ELR (cell line): ENCODE measurements around the gene CFAP70.

Source experiments
- DNase-seq: peaks from one replicate; pipeline ENCODE4 v3.0.0-alpha.2; 2015; ENCODE audit warnings: low read depth

Gene CFAP70

DNA sequence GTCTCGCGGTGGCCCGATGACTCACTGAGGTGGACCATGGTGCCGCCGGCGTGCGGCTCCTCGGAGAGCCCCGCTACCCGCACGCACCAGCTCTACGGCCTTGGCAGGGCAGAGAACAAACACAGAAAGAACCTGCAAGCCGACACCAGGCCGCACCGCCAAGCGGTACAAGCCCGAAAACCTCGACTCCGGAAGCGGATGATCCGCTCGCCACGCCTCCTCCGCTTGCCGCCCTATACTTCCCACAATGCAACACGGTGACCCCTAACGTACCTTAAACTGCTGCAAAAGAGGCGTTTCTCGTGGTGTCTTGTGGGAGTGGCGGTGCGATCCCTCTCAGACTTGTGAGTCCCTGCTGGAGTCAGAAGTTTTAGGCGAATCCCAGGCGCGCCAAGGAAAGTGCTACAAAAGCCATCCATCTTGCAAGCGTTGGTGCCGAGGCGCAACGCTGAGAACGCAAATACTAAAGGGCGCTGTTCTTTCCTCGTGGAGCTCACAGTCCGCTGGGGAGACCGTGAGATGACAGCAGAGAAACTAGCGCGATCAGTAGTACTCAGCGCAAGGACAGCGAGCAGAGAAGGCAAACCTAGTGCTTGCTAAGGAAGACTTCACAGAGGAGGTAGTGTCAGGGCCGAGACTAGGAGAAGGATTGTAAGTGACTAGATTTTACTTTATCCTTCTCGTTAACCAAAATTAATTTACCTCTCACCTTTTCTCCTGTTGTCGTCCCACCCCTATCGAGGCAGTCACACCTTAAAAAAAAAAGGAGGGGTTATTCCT lies 106.0 kb downstream of the CFAP70 start, which contains the start of gene MRPS16:
Gene MRPS16, minus strand, starts transcription at position 200 of the 780 bp plus-strand sequence. Its CDS starts 162 bp downstream, at position 38.
- DNase-seq = peak; percentile 99

DNA sequence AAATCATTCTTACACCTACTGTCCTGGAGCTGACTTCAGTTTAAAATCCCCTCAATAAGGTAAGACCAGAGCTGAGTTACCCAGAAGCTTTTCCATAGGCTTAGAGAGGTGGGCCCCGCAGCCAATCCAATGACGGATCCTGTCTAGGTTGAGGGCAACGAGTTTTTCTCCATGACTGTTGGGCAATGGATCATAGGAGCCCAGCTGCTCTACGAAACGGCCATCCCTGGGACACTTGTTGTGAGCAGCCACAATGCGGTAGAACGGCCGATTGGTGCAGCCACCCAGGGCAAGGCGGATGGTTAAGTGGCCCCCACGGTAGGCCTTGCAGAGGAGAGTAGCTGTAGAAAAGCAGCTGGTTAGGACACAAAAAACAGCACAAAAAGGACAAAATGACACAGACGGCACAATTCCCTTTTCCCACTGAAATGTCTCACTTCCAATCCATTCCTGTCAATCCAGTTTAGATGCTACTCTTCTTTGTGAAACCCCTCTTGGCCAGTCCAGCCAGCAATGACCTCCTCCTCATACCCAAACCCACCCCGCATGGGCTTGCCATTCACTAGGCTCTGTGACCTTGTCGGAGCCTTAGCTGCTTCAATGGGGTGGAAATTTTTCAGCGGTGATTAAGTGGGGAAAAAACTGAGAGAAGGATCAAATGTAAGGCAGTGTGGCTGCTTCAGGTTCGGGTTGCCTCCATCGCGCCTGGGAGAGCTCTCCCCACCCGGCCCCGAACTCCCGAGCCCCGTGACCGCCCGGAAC lies 106.8 kb downstream of the CFAP70 start:
- DNase-seq = peak; percentile 34

DNA sequence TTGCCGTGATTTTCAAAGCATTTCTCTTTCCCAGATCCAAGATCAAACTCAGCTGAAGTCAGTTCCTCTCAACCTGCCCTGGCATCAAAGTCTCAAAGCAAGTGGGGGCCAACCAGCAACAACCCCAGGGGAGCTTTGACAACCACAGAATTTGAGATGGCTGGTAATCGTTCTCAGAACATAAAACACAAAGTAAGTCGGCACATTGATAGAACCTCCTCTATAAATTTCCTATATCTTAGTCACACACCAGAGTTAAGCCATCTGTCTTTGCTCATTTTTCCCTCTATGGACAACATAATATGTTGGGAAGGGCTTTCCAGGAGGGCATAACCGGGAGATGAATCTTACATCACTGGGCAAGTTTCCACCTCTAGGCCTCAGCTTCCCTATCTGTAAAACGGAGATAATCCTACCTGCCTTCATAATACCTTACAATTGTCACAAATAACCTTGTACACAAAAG lies 110.4 kb downstream of the CFAP70 start:
- DNase-seq = peak; percentile 49

DNA sequence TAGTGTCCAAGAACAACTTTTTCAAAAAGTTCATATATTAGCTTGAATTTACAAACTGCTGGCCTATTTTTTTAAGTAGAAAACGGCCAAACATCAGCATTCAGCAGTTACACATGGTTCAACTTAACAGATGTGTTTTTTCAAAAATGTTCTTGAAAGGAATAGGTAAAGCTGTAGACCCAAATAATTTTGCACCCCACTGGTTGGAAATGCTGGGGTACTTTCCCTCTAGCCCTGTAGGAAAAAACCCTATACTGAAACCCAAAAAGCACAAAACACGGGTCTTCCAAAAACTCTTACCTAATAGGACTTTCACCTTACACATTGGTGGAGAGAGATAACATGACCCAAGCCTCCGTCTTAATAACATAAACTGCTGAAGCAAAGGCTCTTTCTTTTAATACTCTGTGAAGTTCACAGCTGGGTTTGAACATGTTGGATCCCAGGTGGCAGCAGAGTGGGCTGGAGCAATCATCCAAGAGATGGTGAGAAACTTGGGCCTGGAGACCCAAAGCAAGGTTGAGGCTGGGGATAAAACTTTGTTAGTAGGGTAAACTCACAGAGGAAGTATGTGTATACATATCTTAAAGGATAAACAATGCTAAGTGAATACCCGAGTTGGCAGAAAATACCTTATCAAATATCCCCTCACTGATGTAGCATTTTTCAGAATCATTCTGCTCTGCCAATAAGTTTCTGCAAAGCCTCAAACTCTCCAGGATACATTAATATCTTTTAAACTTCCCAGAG lies 111.0 kb downstream of the CFAP70 start:
- DNase-seq = peak; percentile 44

DNA sequence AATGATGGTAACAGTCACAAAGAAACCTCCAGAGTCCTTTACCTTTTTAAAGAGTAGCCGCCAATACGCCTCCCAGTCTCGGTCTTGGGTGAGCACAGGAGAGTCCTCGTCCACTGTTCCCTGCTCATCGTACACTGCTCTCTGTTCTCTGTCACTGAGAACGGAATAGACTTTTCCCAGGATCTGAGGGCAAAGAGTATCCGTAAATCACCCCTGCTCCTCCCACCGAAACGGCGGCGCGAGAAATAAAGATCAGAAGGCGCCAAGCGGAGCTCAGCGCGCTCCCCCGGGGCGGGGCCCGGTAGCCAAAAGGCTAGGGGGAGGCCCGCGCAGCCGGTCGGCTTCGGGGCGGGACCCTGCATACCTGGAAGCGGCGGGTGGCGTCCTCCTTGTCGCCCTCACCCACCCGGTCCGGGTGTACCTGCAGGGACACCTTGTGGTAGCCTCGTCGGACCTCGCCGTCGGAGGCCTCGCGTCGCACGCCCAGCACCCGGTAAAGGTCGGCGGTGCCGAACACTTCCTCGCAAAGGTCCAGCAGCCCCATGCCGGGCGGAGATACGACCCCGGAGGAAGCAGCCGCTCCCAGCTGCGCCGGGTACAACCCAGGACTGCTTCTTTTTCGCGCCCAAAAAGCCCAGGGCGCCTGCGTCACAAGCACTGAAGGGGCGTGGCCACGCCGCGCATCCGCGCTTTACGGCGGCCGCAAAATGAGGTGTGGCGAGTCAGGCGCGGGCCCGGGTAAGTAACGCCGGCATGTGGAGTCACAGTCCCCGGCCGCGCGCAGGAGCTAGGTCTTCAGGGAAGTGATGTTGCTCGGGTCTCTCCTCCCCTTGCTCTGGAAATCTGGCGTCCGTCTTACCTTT lies 111.8 kb downstream of the CFAP70 start, which contains the start of gene DNAJC9:
Gene DNAJC9, minus strand, starts transcription at position 610 of the 863 bp plus-strand sequence. Its CDS starts 66 bp downstream, at position 544.
- peak; percentile 96 for DNase-seq

DNA sequence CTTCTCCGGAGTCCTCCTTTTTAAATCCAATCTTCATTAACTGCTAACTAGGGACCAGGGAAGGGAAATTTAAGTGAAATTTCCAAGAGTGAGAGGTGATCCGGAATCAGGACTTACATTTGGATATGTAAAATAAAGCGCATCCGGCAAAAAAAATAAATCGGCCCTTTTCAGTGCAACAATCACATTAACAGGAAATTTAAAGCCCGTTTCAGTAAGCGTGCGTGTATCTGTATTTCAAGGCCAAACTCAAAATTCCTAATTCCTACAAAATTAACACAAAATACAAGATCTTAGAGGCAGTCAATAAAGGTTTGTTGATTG lies 112.4 kb downstream of the CFAP70 start:
- no peak for DNase-seq

DNA sequence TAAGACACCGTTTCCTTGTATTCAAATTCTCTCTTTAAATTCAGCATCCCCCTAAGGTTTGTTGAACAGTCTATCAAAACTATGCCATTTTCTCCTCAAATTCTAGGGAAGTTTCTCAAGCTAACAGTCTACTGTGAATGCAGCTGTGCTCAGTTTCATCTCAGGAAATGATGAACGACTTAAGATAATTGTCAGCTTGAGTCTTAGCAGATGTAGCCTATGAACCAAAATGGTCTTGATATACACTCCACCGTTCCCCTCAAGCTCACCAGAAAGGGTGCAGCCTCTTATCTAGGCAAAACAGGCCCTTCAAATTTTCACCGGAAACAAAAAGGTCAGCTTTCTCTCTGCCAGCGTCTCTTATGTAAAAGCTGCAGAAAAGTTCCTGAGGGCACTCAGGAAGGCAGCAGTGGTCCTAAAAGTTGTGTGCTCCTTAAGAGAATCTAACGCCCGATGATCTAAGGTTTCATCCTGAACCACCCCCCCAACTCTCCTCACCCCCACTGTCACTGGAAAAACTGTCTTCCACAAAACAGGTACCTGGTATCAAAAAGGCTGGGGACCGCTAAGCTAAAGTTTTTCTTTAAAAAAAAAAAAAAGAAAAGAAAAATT lies 113.7 kb downstream of the CFAP70 start:
- DNase-seq = no peak

DNA sequence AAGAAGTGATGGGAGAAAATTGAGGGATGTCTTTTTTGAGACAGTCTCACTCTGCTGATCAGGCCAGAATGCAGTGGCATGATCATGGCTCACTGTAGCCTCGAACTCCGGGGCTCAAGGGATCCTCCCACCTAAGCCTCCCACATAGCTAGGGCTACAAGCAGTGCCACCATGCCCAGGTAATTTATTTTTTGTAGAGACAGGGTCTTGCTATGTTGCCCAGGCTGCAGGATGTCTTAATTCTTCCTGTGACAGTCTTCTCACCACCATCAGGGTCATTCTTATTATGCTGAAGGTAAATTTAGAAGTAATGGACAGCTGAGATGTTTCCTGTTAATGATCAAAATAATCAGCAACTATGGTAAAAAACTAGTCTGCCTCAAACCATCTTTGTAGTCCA lies 118.8 kb downstream of the CFAP70 start:
- no peak for DNase-seq

DNA sequence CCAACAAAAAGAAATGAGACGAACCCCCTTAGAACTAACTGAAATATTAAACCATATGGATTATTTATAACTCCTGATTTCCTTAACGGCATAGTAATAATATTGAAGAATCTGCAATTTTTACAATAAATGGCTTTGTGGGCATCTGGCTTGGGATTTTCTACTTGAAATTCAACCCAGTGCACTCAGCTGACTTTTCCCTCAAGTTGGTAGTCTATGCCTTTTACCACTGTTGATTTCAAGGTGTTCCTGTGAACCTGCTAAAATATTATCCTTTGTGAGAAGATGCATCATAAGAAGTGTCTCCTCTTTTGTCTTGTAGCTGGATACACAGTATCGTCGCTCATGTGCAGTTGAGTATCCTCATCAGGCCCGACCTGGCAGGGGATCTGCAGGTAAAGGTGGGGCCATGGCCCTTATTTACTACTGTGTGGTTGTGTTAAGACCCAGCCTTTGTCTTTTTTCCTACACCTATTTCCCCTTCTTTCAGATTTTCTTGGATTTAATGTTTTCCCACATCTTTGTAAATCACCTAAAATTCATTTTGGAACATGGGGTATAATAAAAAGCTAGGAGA lies 119.6 kb downstream of the CFAP70 start:
- DNase-seq = no peak

DNA sequence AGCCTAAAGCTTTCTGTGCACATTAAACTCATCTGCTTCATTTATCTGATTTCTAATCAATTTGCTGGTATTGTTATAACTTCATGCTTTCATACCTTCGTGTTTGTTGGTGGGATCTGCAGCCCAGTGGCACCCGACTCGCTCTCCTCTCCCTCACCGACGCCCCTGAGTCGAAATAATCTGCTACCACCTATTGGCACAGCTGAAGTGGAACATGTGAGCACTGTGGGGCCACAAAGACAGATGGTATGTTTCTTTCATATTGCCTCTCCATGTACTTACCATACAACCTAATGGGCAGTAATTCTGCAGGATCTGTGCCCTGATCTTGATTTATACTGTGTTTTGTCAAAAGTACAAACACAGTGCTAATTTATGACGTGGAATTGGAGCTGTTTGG lies 124.0 kb downstream of the CFAP70 start:
- no peak for DNase-seq

DNA sequence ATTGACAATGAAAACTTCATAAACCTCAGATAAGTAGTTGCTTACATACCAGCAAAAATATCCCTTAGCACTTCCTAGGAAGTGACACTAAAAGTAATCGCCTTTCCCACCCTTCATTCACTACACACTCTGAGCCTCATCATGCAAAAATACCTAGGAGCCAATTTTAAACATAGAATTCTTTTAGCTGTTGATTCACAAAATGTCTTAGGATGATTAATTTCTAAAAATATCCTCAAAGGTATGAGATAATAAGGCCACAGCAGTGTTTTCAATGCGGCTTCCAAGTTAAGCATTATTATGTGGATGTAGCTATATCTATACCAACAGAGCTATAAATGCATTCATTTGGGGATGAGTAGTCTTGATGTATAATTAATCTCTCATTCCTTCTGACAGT lies 124.8 kb downstream of the CFAP70 start:
- DNase-seq = no peak

DNA sequence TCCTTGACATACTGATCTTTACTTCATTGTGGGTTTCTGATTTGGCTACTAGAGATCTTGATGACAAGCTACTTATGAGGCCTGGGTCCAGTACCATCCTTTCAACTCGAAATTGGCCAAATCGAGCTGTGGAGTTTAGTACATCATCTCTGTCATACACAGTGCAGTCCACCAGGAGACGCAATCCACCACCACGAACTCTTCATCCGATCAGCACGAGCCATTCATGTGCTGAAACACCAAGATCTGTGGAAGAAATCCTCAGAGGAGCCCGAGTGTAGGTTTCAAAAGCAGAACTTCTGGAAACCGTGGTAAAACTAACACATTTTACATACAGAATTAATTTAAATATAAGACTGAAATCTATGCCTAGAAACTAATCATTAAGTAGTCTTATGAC lies 125.8 kb downstream of the CFAP70 start:
- DNase-seq = peak; percentile 22

DNA sequence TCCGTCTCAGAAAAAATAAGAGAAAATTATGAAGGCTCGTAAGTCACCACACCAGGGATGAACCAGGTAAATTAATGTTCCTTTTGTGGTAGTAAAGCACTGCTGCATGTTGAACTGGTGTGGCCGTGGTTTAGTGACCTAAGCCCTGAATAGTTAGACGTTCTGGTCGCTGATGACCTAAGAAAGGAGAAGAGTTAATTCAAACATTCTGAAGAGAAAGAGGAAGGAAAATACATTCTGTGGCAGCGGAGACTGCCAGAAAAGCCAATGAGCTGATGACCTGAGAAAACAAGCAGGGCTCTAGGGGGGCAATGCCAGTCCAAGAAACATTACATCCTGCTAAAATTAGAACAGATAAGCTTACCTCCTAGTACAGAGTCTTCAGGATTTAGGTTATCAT lies 129.1 kb downstream of the CFAP70 start:
- DNase-seq = no peak

DNA sequence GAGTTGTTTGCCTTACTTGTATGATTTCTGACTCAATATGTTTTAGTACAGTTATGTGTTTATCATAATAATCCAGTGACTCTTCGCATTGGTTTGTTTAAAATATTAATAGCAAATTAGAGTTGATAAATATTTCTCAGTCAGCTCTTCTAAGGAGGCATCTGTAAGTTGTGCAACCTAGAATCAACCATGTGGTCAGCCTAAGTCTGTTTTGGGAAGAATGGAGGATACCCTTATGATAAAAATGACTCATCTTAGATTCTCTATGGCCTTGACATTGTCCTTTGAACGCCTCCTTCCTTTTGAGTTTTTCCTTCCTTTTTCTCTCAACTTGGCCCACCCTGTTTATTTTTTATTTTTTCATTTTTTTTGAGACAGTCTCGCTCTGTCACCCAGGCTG lies 130.4 kb downstream of the CFAP70 start:
- no peak for DNase-seq

DNA sequence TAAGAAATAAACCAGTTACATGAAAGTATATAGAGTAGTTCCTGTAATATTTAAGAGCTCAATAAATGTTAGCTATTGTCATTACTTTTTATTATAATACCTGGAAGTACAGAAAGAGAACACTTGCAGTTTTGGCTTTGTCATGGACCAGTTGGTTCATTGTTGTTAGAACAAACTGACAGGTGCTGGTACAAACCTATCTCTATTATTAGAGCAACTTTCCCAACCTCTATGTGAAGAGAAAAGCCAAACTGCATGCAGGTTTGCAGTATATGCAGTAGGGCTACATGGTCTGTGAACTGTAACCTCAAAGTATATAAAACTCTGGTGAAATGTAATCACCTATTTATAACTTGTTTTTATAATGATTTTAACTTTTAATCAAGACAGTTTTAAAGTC lies 132.0 kb downstream of the CFAP70 start:
- no peak for DNase-seq

DNA sequence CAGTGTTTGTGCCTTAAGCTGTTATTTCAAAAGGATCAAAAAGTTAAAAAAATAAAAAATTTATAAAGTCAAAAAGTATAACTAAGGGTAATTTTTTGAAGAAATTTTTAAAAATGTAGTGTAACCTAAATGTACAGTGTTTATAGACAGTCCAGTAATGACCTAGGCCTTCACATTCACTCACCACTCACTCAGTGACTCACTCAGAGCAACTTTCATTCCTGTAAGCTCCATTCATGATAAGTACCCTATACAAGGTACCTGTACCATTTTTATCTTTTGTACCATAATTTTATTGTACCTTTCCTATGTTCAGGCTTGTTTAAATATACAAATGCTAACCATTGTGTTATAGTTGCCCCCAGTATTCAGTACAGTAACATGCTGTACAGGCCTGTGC lies 133.1 kb downstream of the CFAP70 start:
- peak; percentile 71 for DNase-seq

DNA sequence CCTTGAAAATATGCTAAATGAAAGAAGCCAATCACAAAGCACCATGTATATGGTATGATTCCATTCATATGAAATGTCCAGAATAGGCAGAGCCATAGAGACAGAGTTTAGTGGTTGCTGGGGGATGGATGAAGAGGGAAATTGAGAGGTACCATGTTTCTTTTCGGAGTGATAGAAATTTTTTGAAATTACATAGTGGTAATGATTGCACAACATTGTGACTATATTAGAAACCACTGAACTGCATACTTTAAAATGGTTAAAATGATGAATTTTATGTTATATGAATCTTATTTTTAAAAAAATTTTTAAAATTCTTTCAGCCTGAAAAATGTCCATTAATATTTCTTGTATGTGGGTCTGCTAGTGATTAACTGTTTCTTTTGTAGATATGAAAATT lies 137.7 kb downstream of the CFAP70 start:
- no peak for DNase-seq

DNA sequence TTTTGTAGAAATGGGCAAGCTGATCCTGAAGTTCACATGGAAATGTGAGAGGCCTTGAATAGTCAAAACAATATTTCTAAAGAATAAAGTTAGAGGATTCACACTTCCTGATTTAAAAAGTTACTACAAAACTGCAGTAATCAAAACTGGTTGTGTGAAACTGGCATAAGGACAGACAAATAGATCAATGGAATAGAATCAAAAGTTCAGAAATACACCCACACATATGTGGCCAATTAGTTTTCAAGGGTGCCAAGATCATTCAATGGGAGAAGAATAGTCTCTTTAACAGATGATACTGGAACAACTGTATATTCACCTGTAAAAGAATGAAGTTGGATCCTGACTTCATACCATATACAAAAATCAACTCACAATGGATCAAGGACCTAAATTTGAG lies 139.3 kb downstream of the CFAP70 start:
- DNase-seq = no peak

DNA sequence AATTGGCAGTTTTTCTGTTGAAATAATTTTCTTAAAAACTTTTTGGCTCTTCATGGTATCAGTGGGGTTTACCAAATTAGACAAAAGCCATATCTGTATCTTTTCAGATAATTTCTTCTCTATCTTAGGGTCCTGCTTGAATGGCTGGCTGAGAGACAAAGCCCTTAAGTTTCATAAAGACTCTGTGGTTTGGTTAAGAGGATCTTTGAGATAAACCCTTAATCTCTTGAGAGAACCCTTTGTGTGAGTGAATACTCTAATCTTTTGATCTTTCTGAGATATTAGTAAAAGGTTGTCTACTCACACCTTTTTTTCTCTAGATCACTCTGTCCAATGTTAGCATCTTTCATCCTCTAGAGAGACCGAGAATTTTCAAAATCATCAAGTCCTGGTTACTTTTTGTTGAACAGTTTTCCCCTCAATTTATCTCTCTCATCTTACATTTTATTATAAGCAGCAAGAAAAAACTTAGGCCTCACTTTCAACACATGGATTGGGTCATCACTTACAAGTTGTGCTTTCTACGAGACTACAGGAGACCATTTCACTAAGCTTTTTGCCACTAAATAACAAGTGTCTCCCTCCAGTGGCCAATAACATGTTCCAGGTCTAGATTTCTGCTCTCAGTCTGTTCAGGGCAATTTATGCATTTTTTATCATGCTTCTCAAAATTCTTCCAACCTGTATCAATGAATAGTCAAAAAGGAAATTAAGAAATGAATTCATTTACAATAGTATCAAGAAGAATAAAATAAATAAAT lies 140.1 kb downstream of the CFAP70 start:
- DNase-seq = peak; percentile 61

DNA sequence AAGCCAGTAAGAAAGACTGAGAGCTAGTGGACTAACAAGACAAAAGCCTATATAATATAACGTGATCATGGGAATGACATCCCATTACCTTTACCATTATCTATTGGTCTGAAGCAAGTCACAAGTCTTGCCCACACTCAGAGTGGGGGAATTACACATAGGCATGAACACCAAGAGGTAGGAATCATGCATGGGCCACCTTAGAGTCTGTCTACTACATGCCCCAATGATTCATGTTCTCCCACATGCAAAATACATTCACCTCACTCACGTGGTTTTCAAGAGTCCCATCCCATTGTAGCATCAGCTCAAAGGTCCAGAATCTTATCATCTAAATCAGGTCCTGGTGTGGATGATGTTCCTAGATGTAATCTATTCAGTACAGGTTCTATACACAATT lies 141.0 kb downstream of the CFAP70 start:
- no peak for DNase-seq
